Gastroesophageal sphincter (tissue), 4 donors: Measurements from ENCODE around the gene CFD. TPM values are rescaled to one million over a fixed set of nuclear protein-coding genes. Genes with fewer than 3 reads are reported as not detected.

Source experiments
- ATAC-seq: fragments of 150-250 bp; one replicate; pipeline ENCODE4 v1.9.1; 2016; ENCODE audit warnings: mild to moderate bottlenecking, moderate library complexity
- H3K27ac ChIP-seq, 4 donors: fragments of 200-600 bp; sonication (generic) in 3 of 4; 1 replicate in 3 of 4; 2 replicates in 1 of 4; pipeline ENCODE4 v1.5.1; 2016 to 2019
- H3K27me3 ChIP-seq: fragments of 200-600 bp; sonication (generic); one replicate; pipeline ENCODE4 v1.5.1; 2019
- H3K36me3 ChIP-seq, 2 donors: fragments of 200-600 bp; sonication (generic); one replicate each; pipeline ENCODE4 v1.5.1; 2019; ENCODE audit warnings: control low read depth in 1 of 2
- H3K4me1 ChIP-seq, 3 donors: fragments of 200-600 bp; sonication (generic); 1 replicate in 2 of 3; 2 replicates in 1 of 3; pipeline ENCODE4 v1.5.1; 2016 to 2019; ENCODE audit warnings: control low read depth in 2 of 3
- H3K4me3 ChIP-seq, 2 donors: fragments of 200-600 bp; sonication (generic); one replicate each; pipeline ENCODE4 v1.5.1; 2019; ENCODE audit warnings: mild to moderate bottlenecking in 1 of 2, moderate library complexity in 1 of 2
- H3K9me3 ChIP-seq, 3 donors: fragments of 200-600 bp; sonication (generic); one replicate each; pipeline ENCODE4 v1.5.1; 2017 to 2019; ENCODE audit warnings: control low read depth in 2 of 3
- EP300 ChIP-seq: sonication (generic); formaldehyde crosslinking; IDR thresholded peaks from one replicate; pipeline ENCODE4 v1.6.1; 2017; ENCODE audit warnings: antibody characterized with exemption, mild to moderate bottlenecking
- POLR2A ChIP-seq, 2 donors: fragments of 450-650 bp; IDR thresholded peaks; one replicate each; pipeline ENCODE4 v1.6.1; 2017; ENCODE audit warnings: antibody characterized with exemption in 2 of 2, mild to moderate bottlenecking in 2 of 2, moderate library complexity in 1 of 2
- POLR2AphosphoS5 ChIP-seq: sonication (generic); formaldehyde crosslinking; IDR thresholded peaks from one replicate; pipeline ENCODE4 v1.6.1; 2017; ENCODE audit warnings: antibody characterized with exemption
- WGBS, 2 donors: methylation state at CpG; one replicate each; pipeline ENCODE4 v1.1.5; 2018; ENCODE audit warnings: low coverage in 1 of 2; 5-methylcytosine and 5-hydroxymethylcytosine counted together
- total RNA-seq, 4 donors: library from RNA; depleted of rRNA; stranded (reverse); fragments of >200 nt; gene quantifications; one replicate each; pipeline ENCODE4 v1.1.0, GENCODE V29; 2016
- TF ChIP-seq, protein P1 (sequence below), 4 experiments: fragments of 200-600 bp in 2 of 4; fragments of 450-650 bp in 2 of 4; sonication (generic) in 1 of 4; IDR thresholded peaks; one replicate each; pipeline ENCODE4 v1.5.1; 2017 to 2019; ENCODE audit warnings: antibody characterized with exemption in 4 of 4, mild to moderate bottlenecking in 2 of 4, moderate library complexity in 2 of 4

The CFD gene
- total RNA-seq, 4 donors from 2014 or later = 229 to 1,118 (median 654) TPM

DNA sequence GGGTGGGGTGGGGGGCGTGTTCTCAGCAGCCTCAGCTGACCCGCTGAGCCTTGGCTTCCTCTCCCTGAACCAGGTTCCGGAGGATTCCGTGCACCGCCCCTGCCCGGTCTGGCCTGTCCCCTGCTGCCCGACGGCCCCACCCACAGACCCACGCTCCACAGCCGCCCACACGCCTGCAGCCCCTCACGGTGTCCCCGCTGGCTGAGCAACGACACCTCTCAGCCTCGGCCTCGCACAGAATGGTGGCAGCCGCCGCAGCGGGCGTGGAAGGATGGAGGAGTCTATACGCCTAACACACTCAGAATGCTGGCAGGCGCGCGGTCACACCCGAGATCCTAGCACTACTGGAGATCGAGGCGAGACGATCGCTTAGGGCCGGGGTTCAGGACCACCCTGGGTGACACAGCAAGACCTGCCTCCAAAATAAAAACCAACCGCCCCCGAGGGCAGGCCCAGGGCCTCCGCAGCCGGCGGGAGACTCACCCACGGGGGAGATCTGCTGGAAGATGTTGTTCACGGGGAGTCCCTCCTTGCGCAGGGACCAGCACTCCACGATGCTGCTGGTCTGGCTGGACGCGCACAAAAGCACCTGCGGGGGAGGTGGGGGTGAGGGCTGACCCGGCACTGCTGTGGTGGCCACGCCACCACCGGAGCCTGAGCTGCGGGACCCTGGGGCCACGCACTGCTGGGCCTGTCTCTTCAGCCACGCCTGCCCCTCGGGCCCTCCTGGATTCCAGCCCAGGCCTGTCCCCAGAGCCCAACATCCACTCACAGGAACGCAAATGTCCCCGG lies 25.2 kb downstream of the CFD start:
- Histone ChIP-seq H3K4me1 (no peaks in the 10 kb centered on the region), H3K27ac (no peak overlapping the region), H3K27me3 (no peaks in the 10 kb centered on the region), H3K9me3 (no peaks in the 10 kb centered on the region), H3K4me3 (no peak overlapping the region), H3K36me3 (peaks cover 0 to 100% of the 10 kb centered on the region in 2 donors)
- 84 to 93% methylated on average over 3 to 5 of the region's 51 CpGs for WGBS, 2 donors
- TF ChIP-seq EP300 (no peak), POLR2A (IDR thresholded peaks at IDR 0.05) (no peak), POLR2AphosphoS5 (no peak)
- TF ChIP-seq, protein P1, sequence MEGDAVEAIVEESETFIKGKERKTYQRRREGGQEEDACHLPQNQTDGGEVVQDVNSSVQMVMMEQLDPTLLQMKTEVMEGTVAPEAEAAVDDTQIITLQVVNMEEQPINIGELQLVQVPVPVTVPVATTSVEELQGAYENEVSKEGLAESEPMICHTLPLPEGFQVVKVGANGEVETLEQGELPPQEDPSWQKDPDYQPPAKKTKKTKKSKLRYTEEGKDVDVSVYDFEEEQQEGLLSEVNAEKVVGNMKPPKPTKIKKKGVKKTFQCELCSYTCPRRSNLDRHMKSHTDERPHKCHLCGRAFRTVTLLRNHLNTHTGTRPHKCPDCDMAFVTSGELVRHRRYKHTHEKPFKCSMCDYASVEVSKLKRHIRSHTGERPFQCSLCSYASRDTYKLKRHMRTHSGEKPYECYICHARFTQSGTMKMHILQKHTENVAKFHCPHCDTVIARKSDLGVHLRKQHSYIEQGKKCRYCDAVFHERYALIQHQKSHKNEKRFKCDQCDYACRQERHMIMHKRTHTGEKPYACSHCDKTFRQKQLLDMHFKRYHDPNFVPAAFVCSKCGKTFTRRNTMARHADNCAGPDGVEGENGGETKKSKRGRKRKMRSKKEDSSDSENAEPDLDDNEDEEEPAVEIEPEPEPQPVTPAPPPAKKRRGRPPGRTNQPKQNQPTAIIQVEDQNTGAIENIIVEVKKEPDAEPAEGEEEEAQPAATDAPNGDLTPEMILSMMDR (IDR thresholded peaks at IDR 0.05) = no peak
- ATAC-seq = no peak

DNA sequence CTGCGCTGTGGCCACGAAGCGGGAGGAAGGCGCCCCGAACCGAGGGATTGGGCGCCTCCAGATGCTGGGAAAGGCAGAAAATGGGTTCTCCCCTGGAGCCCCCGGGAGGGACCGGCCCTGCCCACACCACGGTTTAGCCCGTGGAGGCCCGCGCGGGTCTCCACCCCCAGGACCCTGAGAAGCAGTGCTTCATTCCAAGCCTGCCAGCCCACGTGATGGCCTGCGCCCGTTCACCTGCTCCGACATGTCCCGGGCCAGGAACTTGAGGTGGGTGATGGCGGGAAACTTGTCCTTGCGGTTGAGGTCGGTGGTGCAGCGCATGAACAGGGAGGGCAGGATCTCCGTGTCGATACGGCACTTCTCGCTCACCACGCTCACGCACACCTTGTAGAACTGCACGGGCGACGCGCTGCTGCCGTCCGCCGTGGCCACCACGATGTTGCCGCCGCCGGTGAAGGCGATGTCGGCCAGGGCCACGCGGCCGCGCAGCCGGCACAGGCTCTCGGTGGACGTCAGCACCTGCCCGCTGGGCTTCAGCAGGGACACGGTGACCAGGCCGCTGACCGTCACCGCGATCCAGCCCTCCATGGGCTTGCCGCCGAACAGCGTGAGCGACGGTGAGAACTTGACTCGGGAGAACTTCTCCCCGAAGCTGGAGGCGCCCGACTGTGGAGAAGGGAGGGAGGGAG lies 26.2 kb downstream of the CFD start:
- TF ChIP-seq EP300 (no peak), POLR2AphosphoS5 (no peak), POLR2A (IDR thresholded peaks at IDR 0.05) (no peak)
- TF ChIP-seq, protein P1 (IDR thresholded peaks at IDR 0.05) = no peak

DNA sequence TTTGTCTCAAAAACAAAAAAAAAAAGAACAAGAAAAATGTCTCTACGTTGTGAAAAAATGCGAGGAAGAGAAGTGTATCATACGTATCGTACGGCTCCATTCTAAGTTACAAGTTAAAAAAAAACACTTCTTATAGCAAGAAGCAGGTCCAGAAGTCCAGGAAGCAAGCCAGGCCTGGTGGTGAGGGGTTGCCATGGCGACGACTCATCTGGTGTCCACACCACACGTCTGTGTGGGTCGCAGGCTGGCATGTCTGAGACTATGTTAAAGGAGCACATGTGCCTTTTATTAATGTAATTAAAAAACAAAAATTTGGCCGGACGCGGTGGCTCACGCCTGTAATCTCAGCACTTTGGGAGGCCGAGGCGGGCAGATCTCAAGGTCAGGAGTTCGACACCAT lies 27.6 kb downstream of the CFD start:
- WGBS, 2 donors = 64 to 65% methylated on average over 11 of the region's 16 CpGs
- ATAC-seq = no peak
- H3K27me3 ChIP-seq = no peaks in the 10 kb centered on the region
- no peaks in the 10 kb centered on the region for H3K9me3 ChIP-seq
- H3K27ac ChIP-seq = no peak overlapping the region
- TF ChIP-seq POLR2AphosphoS5 = no peak
- TF ChIP-seq, protein P1 (IDR thresholded peaks at IDR 0.05) = no peak
- no peak for TF ChIP-seq POLR2A (IDR thresholded peaks at IDR 0.05)
- no peak for TF ChIP-seq EP300
- H3K4me3 ChIP-seq = no peak overlapping the region
- peaks cover 0 to 90% of the 10 kb centered on the region in 2 donors for H3K36me3 ChIP-seq
- H3K4me1 ChIP-seq = peaks cover 0 to 16% (median 3%) of the 10 kb centered on the region in 3 donors

More for the DNA sequence above, 26.2 kb downstream of the CFD start:
- no peak overlapping the region for H3K27ac ChIP-seq
- H3K27me3 ChIP-seq = no peaks in the 10 kb centered on the region
- ATAC-seq = no peak
- H3K36me3 ChIP-seq = peaks cover 0 to 100% of the 10 kb centered on the region in 2 donors
- H3K4me1 ChIP-seq = peaks cover 0 to 2% (median 0%) of the 10 kb centered on the region in 3 donors
- WGBS, 2 donors = 80 to 96% methylated on average over 1 to 11 of the region's 64 CpGs
- H3K4me3 ChIP-seq = no peak overlapping the region
- H3K9me3 ChIP-seq = no peaks in the 10 kb centered on the region

DNA sequence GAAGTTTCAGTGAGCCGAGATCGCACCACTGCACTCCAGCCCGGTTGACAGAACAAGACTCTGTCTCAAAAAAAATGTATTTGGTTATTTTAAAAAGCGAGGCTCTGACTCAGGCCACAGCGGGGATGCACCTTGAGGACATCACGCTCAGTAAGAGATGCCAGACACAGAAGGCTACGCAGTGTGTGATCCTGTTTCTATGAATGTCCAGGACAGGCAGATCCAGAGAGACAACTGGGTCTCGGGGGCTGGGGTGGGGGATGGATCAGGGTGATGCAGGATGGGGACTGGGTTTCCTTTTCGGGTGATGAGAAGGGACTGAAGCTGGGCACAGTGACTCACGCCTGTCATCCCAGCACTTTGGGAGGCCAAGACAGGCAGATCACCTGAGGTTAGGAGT lies 28.1 kb downstream of the CFD start:
- Histone ChIP-seq H3K27me3 (no peaks in the 10 kb centered on the region), H3K4me3 (no peak overlapping the region), H3K9me3 (no peaks in the 10 kb centered on the region), H3K27ac (no peak overlapping the region), H3K4me1 (peaks cover 0 to 19% (median 5%) of the 10 kb centered on the region in 3 donors), H3K36me3 (peaks cover 0 to 84% of the 10 kb centered on the region in 2 donors)
- TF ChIP-seq, protein P1 (IDR thresholded peaks at IDR 0.05) = no peak
- TF ChIP-seq POLR2AphosphoS5 (no peak), POLR2A (IDR thresholded peaks at IDR 0.05) (no peak), EP300 (no peak)
- no peak for ATAC-seq
- 80 to 95% methylated on average over 1 to 4 of the region's 10 CpGs for WGBS, 2 donors
